HUES48 (cell line): ENCODE results near the gene GEMIN4.

ENCODE experiments used
- H3K27ac ChIP-seq: one replicate; pipeline ENCODE4 v1.7.0; 2013; ENCODE audit warnings: low read depth, low read length, inconsistent platforms
- H3K27me3 ChIP-seq: 2 replicates; pipeline ENCODE4 v1.6.1; 2013; ENCODE audit warnings: mild to moderate bottlenecking, low read length; ENCODE audit not compliant: control insufficient read depth, insufficient read depth
- H3K36me3 ChIP-seq: 2 replicates; pipeline ENCODE4 v1.6.1; 2013; ENCODE audit warnings: low read length; ENCODE audit not compliant: control insufficient read depth, insufficient read depth
- H3K4me1 ChIP-seq: 2 replicates; pipeline ENCODE4 v1.6.1; 2013; ENCODE audit warnings: mild to moderate bottlenecking, low read length; ENCODE audit not compliant: control insufficient read depth, insufficient read depth
- H3K4me3 ChIP-seq: 2 replicates; pipeline ENCODE4 v1.5.1; 2013; ENCODE audit warnings: mild to moderate bottlenecking, low read depth, low read length
- H3K9ac ChIP-seq: 2 replicates; pipeline ENCODE4 v1.6.1; 2013; ENCODE audit warnings: mild to moderate bottlenecking, low read depth, low read length, moderate library complexity
- H3K9me3 ChIP-seq: 2 replicates; pipeline ENCODE4 v1.6.1; 2013; ENCODE audit warnings: low read length; ENCODE audit not compliant: control insufficient read depth, insufficient read depth

GEMIN4 gene

GRCh38 chr17:740240-741017, 11.6 kb downstream of the GEMIN4 start:
- Histone ChIP-seq H3K4me3 (no peak overlapping the region), H3K27me3 (no peaks in the 10 kb centered on the region), H3K9ac (no peak overlapping the region), H3K27ac (no peak overlapping the region), H3K4me1 (no peaks in the 10 kb centered on the region), H3K9me3 (no peaks in the 10 kb centered on the region), H3K36me3 (peaks cover 81% of the 10 kb centered on the region)

DNA sequence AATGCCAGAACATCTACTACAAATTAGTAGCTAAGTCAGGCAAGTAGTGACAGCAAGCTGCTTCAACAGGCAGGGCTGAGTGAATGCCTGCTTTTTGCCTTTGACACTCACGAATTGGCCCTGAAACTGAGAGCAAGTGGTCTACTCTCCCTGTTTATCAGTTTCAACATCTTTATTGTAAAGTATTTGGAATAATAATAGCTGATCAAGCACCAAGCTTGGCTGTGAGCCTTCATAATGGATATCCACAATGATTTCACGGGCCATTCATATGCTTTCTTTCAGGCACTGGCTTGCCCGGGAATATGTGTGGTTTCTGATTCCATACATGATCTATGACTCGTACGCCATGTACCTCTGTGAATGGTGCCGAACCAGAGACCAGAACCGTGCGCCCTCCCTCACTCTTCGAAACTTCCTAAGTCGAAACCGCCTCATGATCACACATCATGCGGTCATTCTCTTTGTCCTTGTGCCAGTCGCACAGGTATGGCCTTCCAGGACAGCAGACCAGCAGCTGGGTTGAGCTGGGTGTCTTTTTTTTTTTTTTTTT, 14.4 kb downstream of the GEMIN4 start:
- Histone ChIP-seq H3K27ac (no peak overlapping the region), H3K36me3 (peaks cover 72% of the 10 kb centered on the region), H3K27me3 (no peaks in the 10 kb centered on the region), H3K9me3 (no peaks in the 10 kb centered on the region), H3K4me1 (no peaks in the 10 kb centered on the region; the same call in 1 of the 2 replicates), H3K9ac (no peak overlapping the region), H3K4me3 (no peak overlapping the region)

DNA sequence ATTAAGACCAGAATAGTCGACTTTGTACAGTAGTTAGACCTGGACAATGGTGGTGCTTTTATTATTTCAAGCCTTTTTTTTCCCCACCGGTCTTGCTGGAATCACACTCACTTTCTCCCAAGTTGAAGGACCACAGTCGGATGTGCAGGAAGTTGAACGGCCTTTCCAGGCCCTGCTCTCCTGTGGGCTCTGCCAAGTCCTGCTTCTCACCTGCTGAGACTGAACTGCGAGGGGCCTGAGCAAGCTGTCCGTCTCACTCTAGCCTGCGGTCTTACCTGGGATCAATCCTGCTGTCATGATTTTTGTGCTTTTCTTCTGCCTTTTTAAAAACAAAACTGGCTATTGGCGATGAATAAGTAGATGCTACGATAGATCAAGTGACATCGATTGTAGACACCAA, 18.3 kb downstream of the GEMIN4 start:
- Histone ChIP-seq H3K4me1 (no peaks in the 10 kb centered on the region; the same call in 1 of the 2 replicates), H3K27me3 (no peaks in the 10 kb centered on the region), H3K9ac (no peak overlapping the region), H3K36me3 (peaks cover 43% of the 10 kb centered on the region), H3K27ac (no peak overlapping the region), H3K9me3 (no peaks in the 10 kb centered on the region), H3K4me3 (peak overlapping the region; percentile 74)

DNA sequence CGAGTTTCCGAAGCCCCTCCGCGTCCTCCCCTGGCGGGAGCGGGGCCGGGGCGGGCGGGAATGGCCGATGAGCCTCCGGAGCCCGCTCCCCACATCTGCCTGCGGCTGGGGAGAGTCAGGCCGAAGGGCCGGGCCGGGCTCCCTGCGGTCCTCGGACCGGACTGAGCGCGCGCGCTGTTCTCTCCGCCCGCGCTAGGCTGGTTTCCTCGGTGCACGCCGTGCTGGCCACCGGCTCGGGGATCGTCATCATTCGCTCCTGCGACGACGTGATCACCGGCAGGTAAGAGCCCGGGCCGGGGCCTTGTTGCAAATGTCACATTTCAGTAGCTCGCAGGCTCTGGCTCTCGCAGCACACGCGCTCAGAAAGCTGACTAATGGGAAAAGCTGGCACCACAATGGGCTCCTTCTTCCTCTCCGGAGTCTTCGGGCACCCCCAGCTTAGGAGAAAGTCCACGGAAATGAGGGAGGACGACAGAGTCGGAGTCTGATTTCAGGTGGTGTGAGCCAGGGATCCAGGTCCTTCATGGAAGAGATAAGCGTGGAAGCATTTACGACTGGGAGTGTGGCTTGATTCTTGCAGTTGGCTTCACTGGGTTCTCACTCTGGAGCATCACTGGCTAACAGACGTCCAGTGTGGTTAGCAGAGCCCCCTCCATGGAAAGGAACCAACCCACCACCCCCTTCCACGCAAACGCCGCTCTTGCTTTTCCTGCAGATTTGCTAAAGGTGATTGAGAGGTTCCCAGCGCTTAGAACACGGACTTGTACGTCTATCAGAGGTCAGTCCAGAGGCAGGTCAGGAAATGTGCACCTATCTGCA, 19.0 kb downstream of the GEMIN4 start:
- Histone ChIP-seq H3K9ac (peak overlapping the region; percentile 78), H3K4me3 (peak overlapping the region; percentile 74), H3K27me3 (no peaks in the 10 kb centered on the region), H3K9me3 (no peaks in the 10 kb centered on the region), H3K36me3 (peaks cover 37% of the 10 kb centered on the region), H3K27ac (peak overlapping the region; percentile 66), H3K4me1 (no peaks in the 10 kb centered on the region; the same call in 1 of the 2 replicates)

DNA sequence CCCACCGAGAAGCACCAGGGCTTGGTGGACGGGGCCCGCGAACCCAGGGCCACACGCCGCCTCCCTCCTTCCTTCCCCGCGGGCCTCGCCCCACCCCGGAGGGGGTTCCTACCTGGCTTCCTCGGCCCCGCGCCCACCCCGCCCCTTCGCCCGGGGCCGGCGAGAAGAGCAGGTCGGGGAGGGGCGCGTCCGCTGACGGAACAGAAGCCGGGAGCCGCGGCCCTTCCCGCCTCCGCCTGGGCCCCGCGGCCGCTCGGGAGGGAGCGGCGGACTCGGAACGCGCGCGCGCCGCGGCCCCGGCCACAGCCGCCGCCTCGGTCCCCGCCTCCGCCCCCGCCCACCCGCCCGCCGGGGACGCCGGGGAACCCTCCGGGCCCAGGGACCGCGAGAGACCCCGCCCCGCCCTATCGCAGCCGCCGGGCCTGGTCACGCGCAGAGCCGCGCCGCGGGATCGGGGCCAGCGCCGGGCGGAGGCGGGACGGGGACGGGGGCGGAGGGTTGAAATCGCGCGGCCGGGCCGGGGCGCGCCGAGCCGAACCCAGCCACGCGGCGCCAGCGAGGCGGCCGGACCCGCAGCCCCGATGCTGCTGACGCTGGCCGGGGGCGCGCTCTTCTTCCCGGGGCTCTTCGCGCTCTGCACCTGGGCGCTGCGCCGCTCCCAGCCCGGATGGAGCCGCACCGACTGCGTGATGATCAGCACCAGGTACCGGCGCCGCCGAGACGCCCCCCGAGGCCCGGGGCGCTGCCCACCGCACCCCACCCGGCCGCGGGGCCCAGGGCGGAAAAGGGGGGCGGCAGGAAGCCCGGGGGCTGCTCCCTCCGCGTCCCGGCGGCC, 19.8 kb downstream of the GEMIN4 start, which contains the start of gene TLCD3A:
TLCD3A (plus strand) TSS at position 530 of the 835 bp plus-strand sequence; CDS start at position 582, 52 bp downstream.
- Histone ChIP-seq H3K27ac (peak within 1 kb of the TSS; percentile 66), H3K27me3 (no peaks in the 10 kb centered on the region), H3K36me3 (peaks cover 30% of the 10 kb centered on the region), H3K4me1 (no peaks in the 10 kb centered on the region; the same call in 1 of the 2 replicates), H3K9me3 (no peaks in the 10 kb centered on the region), H3K9ac (peak within 1 kb of the TSS; percentile 78), H3K4me3 (peak within 1 kb of the TSS; percentile 74)

DNA sequence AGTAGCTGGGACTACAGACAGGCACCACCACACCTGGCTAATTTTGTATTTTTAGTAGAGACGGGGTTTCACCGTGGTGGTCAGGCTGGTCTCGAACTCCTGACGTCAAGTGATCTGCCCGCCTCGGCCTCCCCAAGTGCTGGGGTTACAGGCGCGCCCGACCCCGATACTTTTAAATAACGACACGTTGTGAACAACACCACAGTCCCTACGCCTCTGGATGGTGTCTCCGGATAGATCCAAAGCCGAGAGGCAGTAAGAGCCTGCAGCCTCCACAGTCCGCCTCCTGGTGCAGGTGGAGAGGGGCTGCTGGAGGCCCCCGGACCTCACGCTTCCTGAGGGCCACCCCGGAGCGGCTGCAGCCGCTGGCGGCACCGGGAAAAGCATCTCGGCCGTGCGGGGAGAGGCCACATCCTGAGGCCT, 20.4 kb downstream of the GEMIN4 start:
- H3K36me3 ChIP-seq, result peaks cover 28% of the 10 kb centered on the region
- H3K9me3 ChIP-seq, result no peaks in the 10 kb centered on the region
- no peaks in the 10 kb centered on the region for H3K27me3 ChIP-seq
- peaks cover 2% of the 10 kb centered on the region for H3K4me1 ChIP-seq
- no peak overlapping the region for H3K27ac ChIP-seq
- H3K4me3 ChIP-seq, result peak overlapping the region; percentile 74
- peak overlapping the region; percentile 70 for H3K9ac ChIP-seq

GRCh38 chr17:728911-729310, 23.2 kb downstream of the GEMIN4 start:
- Histone ChIP-seq H3K27me3 (no peaks in the 10 kb centered on the region), H3K4me3 (no peak overlapping the region), H3K4me1 (peaks cover 13% of the 10 kb centered on the region), H3K36me3 (peaks cover 3% of the 10 kb centered on the region; the same call in 1 of the 2 replicates), H3K9ac (no peak overlapping the region), H3K27ac (no peak overlapping the region), H3K9me3 (no peaks in the 10 kb centered on the region)

DNA sequence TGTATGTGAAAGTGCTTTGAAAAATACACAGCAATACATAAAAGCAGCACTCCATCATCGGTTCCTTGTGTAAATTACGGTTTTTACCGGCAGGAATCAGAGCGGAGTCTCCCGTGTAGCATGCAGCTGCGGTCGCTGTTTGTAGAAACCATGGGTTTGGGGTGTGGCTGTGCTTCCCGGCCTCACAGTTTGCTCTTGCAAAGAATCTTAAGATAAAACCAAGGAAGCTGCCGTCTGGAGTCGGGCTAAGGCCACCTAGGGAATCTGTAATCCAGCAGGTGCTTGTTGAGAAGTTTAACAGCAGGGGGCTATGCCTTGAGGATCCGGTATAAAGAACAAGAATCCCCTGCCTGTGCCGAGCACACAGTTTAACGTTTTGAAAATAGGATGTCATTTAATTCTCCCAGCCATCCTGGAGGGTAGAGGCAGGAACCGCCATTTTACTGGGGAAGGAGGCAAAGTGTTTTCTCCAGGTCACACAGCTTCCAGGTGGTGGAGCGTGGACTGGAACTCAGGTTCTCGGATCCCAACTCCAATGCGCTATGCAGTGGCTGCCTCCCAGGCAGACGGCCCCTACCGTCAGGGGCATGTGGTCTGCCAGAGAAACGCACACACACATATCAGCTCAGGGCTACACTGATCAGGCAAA, 25.7 kb downstream of the GEMIN4 start:
- Histone ChIP-seq H3K36me3 (no peaks in the 10 kb centered on the region), H3K4me1 (peaks cover 13% of the 10 kb centered on the region), H3K27me3 (no peaks in the 10 kb centered on the region), H3K27ac (peak overlapping the region; percentile 78), H3K9me3 (no peaks in the 10 kb centered on the region), H3K9ac (peak overlapping the region; percentile 20; the same call in 1 of the 2 replicates), H3K4me3 (peak overlapping the region; percentile 35; the same call in 1 of the 2 replicates)

DNA sequence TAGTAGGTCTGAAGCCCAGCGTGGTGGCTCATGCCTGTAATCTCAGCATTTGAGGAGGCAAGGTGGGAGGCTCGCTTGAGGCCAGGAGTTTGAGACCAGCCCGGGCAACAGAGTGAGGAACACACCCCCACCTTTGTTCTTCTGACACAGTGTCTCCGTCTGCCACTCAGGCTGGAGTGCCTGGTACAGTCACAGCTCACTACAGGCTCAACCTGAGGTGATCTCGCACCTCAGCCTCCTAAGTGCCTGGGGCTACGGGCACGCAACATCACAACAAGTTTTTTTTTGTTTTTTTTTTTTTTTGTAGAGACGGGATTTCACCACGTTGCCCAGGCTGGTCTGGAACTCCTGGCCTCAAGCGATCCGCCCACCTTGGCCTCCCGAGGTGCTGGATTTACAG, 26.3 kb downstream of the GEMIN4 start:
- H3K36me3 ChIP-seq, result no peaks in the 10 kb centered on the region
- no peaks in the 10 kb centered on the region for H3K27me3 ChIP-seq
- peak overlapping the region; percentile 78 for H3K27ac ChIP-seq
- H3K9ac ChIP-seq, result no peak overlapping the region
- H3K4me1 ChIP-seq, result peaks cover 13% of the 10 kb centered on the region
- 0 out of 2 replicates have a peak overlapping the region, but pooled peaks have one; percentile 35 for H3K4me3 ChIP-seq
- H3K9me3 ChIP-seq, result no peaks in the 10 kb centered on the region

DNA sequence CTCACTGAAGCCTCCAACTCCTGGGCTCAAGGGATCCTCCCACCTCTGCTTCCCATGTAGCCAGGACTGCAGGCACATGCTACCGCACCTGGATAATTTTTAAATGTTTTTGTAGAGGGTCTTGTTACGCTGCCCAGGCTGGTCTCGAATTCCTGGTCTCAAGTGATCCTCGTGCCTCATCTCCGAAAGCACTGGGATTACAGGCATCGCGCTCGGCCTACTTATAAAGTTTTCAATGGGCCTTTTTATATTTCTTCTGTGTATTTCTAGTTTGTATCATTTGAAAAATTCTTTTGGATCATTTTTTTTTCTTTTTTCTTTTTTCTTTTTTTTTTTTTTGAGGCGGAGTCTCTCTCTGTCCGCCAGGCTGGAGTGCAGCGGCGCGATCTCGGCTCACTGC, 27.0 kb downstream of the GEMIN4 start:
- Histone ChIP-seq H3K9ac (no peak overlapping the region), H3K27me3 (no peaks in the 10 kb centered on the region), H3K4me3 (no peak overlapping the region), H3K36me3 (no peaks in the 10 kb centered on the region), H3K4me1 (peaks cover 13% of the 10 kb centered on the region), H3K9me3 (no peaks in the 10 kb centered on the region), H3K27ac (no peak overlapping the region)
